MM.1S (cell line): ENCODE results near the gene COPZ1.

ENCODE experiments used
- DNase-seq: peaks from one replicate; pipeline ENCODE4 v3.0.0-alpha.2; 2015
- H2AFZ ChIP-seq: fragments of 300-600 bp; sonication (generic); 2 replicates; pipeline ENCODE4 v1.6.0; 2016; ENCODE audit warnings: antibody characterized with exemption, low read length
- H3F3A ChIP-seq: fragments of 300-600 bp; sonication (generic); 2 replicates; pipeline ENCODE4 v1.6.1; 2016; ENCODE audit warnings: mild to moderate bottlenecking, antibody characterized with exemption, low read length, moderate library complexity, mixed read lengths; ENCODE audit not compliant: insufficient read depth
- H3K27ac ChIP-seq: fragments of 300-600 bp; sonication (generic); 2 replicates; pipeline ENCODE4 v1.5.1; 2016; ENCODE audit warnings: mild to moderate bottlenecking, low read length
- H3K27me3 ChIP-seq: fragments of 300-600 bp; sonication (generic); replicated peaks from 2 replicates; pipeline ENCODE4 v1.6.0; 2016; ENCODE audit warnings: low read length; ENCODE audit not compliant: insufficient read depth
- H3K36me3 ChIP-seq: fragments of 300-600 bp; sonication (generic); replicated peaks from 2 replicates; pipeline ENCODE4 v1.6.1; 2016; ENCODE audit warnings: mild to moderate bottlenecking, low read length, mixed read lengths; ENCODE audit not compliant: insufficient read depth
- H3K4me1 ChIP-seq: fragments of 300-600 bp; sonication (generic); 2 replicates; pipeline ENCODE4 v1.6.1; 2016; ENCODE audit warnings: low read length, mixed read lengths
- H3K4me2 ChIP-seq: fragments of 300-600 bp; sonication (generic); 2 replicates; pipeline ENCODE4 v1.6.0; 2016; ENCODE audit warnings: low read depth, low read length
- H3K4me3 ChIP-seq: fragments of 300-600 bp; sonication (generic); 2 replicates; pipeline ENCODE4 v1.5.1; 2016; ENCODE audit warnings: low read length, mixed read lengths
- H3K79me2 ChIP-seq: fragments of 300-600 bp; sonication (generic); 2 replicates; pipeline ENCODE4 v1.6.1; 2016; ENCODE audit warnings: mixed run types, low read length, mixed read lengths
- H3K9ac ChIP-seq: fragments of 300-600 bp; sonication (generic); 2 replicates; pipeline ENCODE4 v1.6.1; 2016; ENCODE audit warnings: low read length, mixed read lengths
- H3K9me2 ChIP-seq: fragments of 300-600 bp; sonication (generic); replicated peaks from 2 replicates; pipeline ENCODE4 v1.6.1; 2016; ENCODE audit warnings: mild to moderate bottlenecking, low read length, mixed read lengths; ENCODE audit not compliant: insufficient read depth
- H3K9me3 ChIP-seq: fragments of 300-600 bp; sonication (generic); replicated peaks from 2 replicates; pipeline ENCODE4 v1.6.1; 2016; ENCODE audit warnings: mild to moderate bottlenecking, low read length, mixed read lengths; ENCODE audit not compliant: insufficient read depth
- H4K20me1 ChIP-seq: fragments of 300-600 bp; sonication (generic); 2 replicates; pipeline ENCODE4 v1.6.1; 2016; ENCODE audit warnings: mild to moderate bottlenecking, low read length, moderate library complexity, mixed read lengths; ENCODE audit not compliant: insufficient read depth
- CTCF ChIP-seq: fragments of 300-600 bp; sonication (generic); IDR thresholded peaks from 2 replicates; pipeline ENCODE4 v1.5.1; 2016; ENCODE audit warnings: antibody characterized with exemption, low read length, mixed read lengths
- EZH2 ChIP-seq: fragments of 300-600 bp; sonication (generic); optimal IDR thresholded peaks from 2 replicates; pipeline ENCODE3; 2017; ENCODE audit warnings: low read depth, mild to moderate bottlenecking, antibody characterized with exemption, low read length, mixed read lengths
- EZH2phosphoT487 ChIP-seq: fragments of 300-600 bp; sonication (generic); IDR thresholded peaks from 2 replicates; pipeline ENCODE4 v1.6.1; 2018; ENCODE audit warnings: antibody characterized with exemption, low read length

COPZ1 gene

GRCh38 chr12:54296393-54297099 lies 28.4 kb upstream of the COPZ1 start:
- Histone ChIP-seq H3K4me1 (peaks cover 4% of the 10 kb centered on the region; the same call in 1 of the 2 replicates), H3K9me2 (no peaks in the 10 kb centered on the region), H3K27ac (no peak overlapping the region), H3F3A (no peaks in the 10 kb centered on the region), H3K9me3 (no peaks in the 10 kb centered on the region), H4K20me1 (no peaks in the 10 kb centered on the region), H3K27me3 (peaks cover 38% of the 10 kb centered on the region), H3K4me3 (no peak overlapping the region), H2AFZ (no peak overlapping the region), H3K36me3 (no peaks in the 10 kb centered on the region), H3K79me2 (no peaks in the 10 kb centered on the region), H3K9ac (no peak overlapping the region), H3K4me2 (no peak overlapping the region)
- no peak for DNase-seq
- TF ChIP-seq EZH2 (no peak), EZH2phosphoT487 (no peak), CTCF (no peak)

DNA sequence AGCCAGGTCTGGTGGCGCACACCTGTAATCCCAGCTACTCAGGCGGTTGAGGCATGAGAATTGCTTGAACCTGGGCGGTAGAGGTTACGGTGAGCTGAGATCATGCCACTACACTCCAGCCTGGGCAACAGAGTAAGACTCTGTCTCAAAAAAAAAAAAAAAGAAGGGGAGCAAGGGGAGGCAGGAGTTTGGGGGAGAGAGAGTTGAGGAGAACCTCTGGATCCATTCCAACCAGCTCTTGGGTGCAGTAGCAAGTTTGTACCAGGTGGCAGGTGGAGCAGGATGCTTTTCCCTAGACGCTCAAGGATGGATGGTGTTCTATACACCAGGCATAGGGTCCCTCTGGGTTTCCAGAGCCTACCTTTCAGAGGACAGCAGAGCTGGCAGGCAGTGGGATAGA lies 26.0 kb upstream of the COPZ1 start:
- Histone ChIP-seq H3K79me2 (no peaks in the 10 kb centered on the region), H3K36me3 (no peaks in the 10 kb centered on the region), H3F3A (no peaks in the 10 kb centered on the region), H3K4me2 (no peak overlapping the region), H3K9me2 (no peaks in the 10 kb centered on the region), H2AFZ (no peak overlapping the region), H3K9ac (no peak overlapping the region), H3K4me1 (peaks cover 4% of the 10 kb centered on the region; the same call in 1 of the 2 replicates), H4K20me1 (no peaks in the 10 kb centered on the region), H3K27me3 (peaks cover 57% of the 10 kb centered on the region), H3K9me3 (no peaks in the 10 kb centered on the region), H3K27ac (no peak overlapping the region), H3K4me3 (no peak overlapping the region)
- no peak for TF ChIP-seq CTCF
- TF ChIP-seq EZH2 = no peak
- TF ChIP-seq EZH2phosphoT487 = no peak
- DNase-seq = no peak

DNA sequence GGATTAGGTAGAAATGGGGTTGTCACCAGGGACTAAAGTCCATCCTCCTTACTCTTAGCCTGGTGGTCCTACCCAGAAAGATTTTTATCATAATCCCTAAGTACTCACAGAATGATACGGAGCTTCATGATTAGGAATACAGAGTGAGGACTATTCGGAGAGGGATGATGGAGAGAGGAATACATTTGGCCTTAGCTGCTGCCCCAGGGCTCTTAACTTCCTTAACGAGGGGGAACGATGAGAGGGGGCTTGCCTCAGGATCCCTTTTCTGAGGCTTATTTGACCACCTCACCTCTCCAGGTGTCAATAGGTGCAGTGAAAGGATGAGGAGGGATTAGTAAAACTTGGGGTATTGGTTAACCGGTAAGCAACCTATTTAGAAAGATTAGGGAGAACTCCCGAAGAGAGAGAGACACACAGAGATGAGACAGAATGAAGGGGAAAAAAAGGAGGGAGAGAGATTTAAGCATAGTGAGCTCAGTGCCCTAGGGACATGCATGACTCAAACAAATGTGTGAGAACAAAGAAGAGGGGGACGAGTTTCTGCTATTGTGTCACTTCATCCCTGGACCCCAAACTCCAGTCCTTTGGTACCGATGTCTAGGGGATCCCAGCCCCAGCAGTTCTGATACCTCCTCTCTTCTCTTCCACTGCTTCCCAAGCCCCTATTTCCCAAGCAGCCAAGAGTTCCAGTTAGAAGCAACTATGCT lies 25.3 kb upstream of the COPZ1 start:
- H3K27me3 ChIP-seq = peaks cover 57% of the 10 kb centered on the region
- H3K79me2 ChIP-seq = no peaks in the 10 kb centered on the region
- no peak overlapping the region for H3K4me3 ChIP-seq
- H3K9me3 ChIP-seq = no peaks in the 10 kb centered on the region
- no peaks in the 10 kb centered on the region for H4K20me1 ChIP-seq
- no peaks in the 10 kb centered on the region for H3K9me2 ChIP-seq
- H3K4me2 ChIP-seq = no peak overlapping the region
- H3K9ac ChIP-seq = no peak overlapping the region
- DNase-seq = no peak
- TF ChIP-seq CTCF (no peak), EZH2 (no peak)
- no peak overlapping the region for H3K27ac ChIP-seq
- no peaks in the 10 kb centered on the region for H3K36me3 ChIP-seq
- H3F3A ChIP-seq = no peaks in the 10 kb centered on the region
- no peak overlapping the region for H2AFZ ChIP-seq
- peaks cover 4% of the 10 kb centered on the region; the same call in 1 of the 2 replicates for H3K4me1 ChIP-seq
